NCI-H460 (cell line): ENCODE measurements around the gene SPATA6. TPM values are rescaled to one million over a fixed set of nuclear protein-coding genes. Genes with fewer than 3 reads are reported as not detected.
"Not testable (repeated sequence)": the region's sequence is repeated elsewhere in the genome, so short reads cannot be mapped to it uniquely, and the experiment has no call there.

Experiments used
- DNase-seq: peaks from one replicate; pipeline ENCODE4 v3.0.0-alpha.2; 2016; ENCODE audit warnings: low read depth; ENCODE audit errors: extremely low read depth
- total RNA-seq: library from RNA; depleted of rRNA; stranded (reverse); fragments of >200 nt; shearing (Covaris generic); gene quantifications from 2 replicates; pipeline ENCODE4 v1.2.3, GENCODE V29; 2014

Gene SPATA6
- total RNA-seq, 1 experiment from 2014 or later = 5.3 TPM

GRCh38 chr1:48371598-48371997 lies 100.4 kb downstream of the SPATA6 start:
- DNase-seq = no peak

- DNase-seq = no peak
These were observed 109.1 kb downstream of the SPATA6 start for GRCh38 chr1:48362901-48363300.

- DNase-seq = no peak
These were observed 115.1 kb downstream of the SPATA6 start for GRCh38 chr1:48356901-48357300.

GRCh38 chr1:48344373-48344772 lies 127.6 kb downstream of the SPATA6 start:
- no peak for DNase-seq

GRCh38 chr1:48341221-48341620 lies 130.8 kb downstream of the SPATA6 start:
- no peak for DNase-seq

- DNase-seq = no peak
These were observed 133.7 kb downstream of the SPATA6 start for GRCh38 chr1:48338257-48338656.

GRCh38 chr1:48333316-48333715 lies 138.7 kb downstream of the SPATA6 start:
- DNase-seq = no peak

- DNase-seq = no peak
These were observed 139.9 kb downstream of the SPATA6 start for GRCh38 chr1:48332115-48332514.

GRCh38 chr1:48329905-48330304 lies 142.1 kb downstream of the SPATA6 start:
- no peak for DNase-seq

- no peak for DNase-seq
These were observed 142.5 kb downstream of the SPATA6 start for GRCh38 chr1:48329486-48329885.

GRCh38 chr1:48311829-48312228 lies 160.2 kb downstream of the SPATA6 start:
- DNase-seq = not testable (repeated sequence)

- no peak for DNase-seq
These were observed 162.4 kb downstream of the SPATA6 start for GRCh38 chr1:48309564-48310082.

- DNase-seq = no peak
These were observed 169.4 kb downstream of the SPATA6 start for GRCh38 chr1:48302652-48303051.

- DNase-seq = no peak
These were observed 177.3 kb downstream of the SPATA6 start for GRCh38 chr1:48294656-48295055.

- DNase-seq = not testable (repeated sequence)
These were observed 177.9 kb downstream of the SPATA6 start for GRCh38 chr1:48294094-48294493.

- no peak for DNase-seq
These were observed 179.3 kb downstream of the SPATA6 start for GRCh38 chr1:48292706-48293105.

- no peak for DNase-seq
These were observed 180.6 kb downstream of the SPATA6 start for GRCh38 chr1:48291421-48291820.

- DNase-seq = no peak
These were observed 186.5 kb downstream of the SPATA6 start for GRCh38 chr1:48285525-48285924.

- not testable (repeated sequence) for DNase-seq
These were observed 187.1 kb downstream of the SPATA6 start for GRCh38 chr1:48284696-48285420.

- DNase-seq = not testable (repeated sequence)
These were observed 189.7 kb downstream of the SPATA6 start for GRCh38 chr1:48282329-48282728.

- DNase-seq = not testable (repeated sequence)
These were observed 194.6 kb downstream of the SPATA6 start for GRCh38 chr1:48277437-48277836.

GRCh38 chr1:48266576-48266975 lies 205.4 kb downstream of the SPATA6 start:
- DNase-seq = no peak

- no peak for DNase-seq
These were observed 209.0 kb downstream of the SPATA6 start for GRCh38 chr1:48263041-48263440.
